OCI-LY3 (cell line): ENCODE measurements around the gene IRF3.

Experiments used
- CTCF ChIP-seq: fragments of 200-600, 300-600 bp; sonication (generic); IDR thresholded peaks from 2 replicates; pipeline ENCODE4 v1.5.1; 2014; ENCODE audit warnings: antibody characterized with exemption, low read length, low read depth
- EZH2phosphoT487 ChIP-seq: fragments of 200-600 bp; shearing (Covaris generic); IDR thresholded peaks from 2 replicates; pipeline ENCODE4 v1.6.1; 2018; ENCODE audit warnings: antibody characterized with exemption, mixed run types, low read depth

GRCh38 chr19:49690079-49690655 lies 24.5 kb upstream of the IRF3 start:
- TF ChIP-seq CTCF (no peak), EZH2phosphoT487 (no peak)
